GM21619 (cell line): ENCODE data around the gene LIN7A.
"Not testable (repeated sequence)": the region's sequence is repeated elsewhere in the genome, so short reads cannot be mapped to it uniquely, and the experiment has no call there.

Experiments
- ATAC-seq: cut with Tn5 transposase; IDR thresholded peaks from one replicate; pipeline ENCODE4 v1.9.1; 2021; ENCODE audit not compliant: unreplicated experiment

Gene LIN7A

GRCh38 chr12:80924437-80924836 is 13.3 kb downstream of the LIN7A start:
- no peak for ATAC-seq

DNA sequence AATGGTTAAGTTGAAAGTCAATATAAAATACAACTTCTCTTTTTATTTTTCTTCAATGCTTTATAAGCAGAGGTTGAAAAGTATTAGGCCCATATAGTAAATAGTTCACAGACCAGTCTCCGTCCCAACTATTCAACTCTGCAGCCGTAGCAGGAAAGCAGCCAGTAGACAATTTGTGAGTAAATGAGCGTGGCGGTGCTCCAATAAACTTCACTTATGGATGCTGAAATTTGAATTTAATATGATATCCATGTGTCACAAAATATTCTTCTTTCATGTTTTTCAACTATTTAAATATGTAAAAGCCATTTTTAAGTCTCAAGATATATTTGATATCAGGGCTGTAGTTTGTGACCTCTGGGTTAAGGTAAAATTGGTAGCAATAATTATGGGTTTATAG is 17.7 kb downstream of the LIN7A start:
- no peak for ATAC-seq

DNA sequence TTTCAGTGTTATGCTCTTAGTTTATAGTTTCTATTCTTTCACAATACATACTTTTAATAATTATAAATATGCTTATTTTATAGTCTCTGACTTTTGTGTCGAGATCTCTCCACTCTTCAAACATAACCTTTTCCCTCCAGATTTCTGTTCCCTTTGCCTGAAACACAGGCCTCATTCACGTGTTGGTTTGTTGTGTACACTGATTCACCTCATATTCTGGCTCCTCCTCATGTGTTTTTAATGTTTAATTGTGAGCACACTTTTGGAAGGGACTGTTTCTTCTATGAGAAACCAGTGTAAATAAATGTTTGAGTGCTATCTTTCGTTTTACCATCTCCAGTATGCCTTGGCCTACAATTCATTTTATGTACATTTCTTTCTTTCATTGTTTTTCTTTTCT is 20.1 kb downstream of the LIN7A start:
- ATAC-seq, result no peak

DNA sequence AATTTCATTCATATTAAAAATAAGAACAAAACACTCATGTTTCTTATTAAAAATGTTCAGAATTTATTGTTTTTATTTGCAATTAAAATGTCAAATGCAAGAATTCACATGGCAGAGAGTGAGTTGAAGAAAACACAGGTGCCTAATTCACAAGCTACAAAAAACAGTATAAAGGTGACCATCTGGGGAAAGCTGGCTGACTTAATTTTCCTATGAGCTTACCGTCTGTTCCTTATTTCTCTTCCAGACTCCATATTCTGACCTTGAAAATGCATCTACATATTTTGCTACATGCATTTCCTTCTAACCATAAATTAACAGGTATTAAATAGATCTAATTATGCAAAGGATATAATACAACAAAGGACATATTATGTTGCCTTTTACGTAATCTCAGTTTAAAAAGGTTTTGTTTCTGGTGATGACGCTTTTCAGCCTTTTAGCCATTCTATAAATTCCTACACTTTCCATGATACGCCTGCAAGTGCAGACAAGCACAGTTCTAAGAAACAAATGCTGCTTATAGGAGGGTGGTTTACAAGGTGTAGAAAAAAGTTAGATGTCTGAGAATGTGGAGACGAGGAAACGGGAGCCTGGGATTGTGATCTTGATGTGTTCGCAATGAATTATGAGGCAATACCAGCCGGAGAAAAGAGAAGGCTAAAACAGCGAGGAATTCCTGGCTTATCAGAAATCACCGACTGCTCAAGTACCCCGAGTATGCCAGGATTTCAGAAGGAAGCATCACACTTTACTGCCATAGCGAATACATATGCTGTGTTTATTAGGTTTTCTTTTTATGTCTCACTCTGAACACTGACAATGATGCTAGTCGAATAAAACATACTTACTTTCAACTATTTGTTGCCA is 24.6 kb downstream of the LIN7A start:
- no peak for ATAC-seq

DNA sequence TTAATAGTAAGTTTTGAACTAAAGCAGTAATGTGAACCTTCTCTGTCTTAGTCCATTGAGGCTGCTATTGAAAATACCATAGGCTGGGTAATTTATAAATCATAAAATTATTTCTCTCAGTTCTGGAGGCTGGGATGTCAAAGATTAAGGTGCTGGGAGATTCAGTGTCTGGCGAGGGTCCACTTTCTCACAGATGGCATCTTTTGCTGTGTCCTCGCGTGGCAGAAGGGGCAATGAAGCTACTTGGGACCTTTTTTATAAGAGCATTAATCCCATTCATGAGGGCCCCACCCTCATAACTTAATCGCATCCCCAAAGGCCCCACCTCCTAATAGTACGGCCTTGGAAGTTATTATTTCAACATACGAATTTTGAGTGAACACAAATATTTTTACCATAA is 28.4 kb downstream of the LIN7A start:
- ATAC-seq, result no peak

DNA sequence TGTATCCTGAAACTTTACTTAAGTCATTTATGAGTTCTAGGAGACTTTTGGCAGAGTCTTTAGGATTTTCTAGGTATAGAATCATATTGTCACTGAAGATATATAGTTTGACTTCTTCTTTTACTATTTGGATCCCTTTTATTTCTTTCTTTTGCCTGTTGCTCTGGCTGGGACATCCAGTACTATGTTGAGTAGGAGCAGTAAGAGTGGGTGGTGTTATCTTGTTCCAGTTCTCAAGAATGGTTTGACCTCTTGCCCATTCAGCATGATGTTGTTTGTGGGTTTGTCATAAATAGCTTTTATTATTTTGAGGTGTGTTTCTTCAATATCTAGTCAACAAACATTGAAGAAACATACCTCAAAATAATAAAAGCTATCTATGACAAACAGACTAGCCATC is 35.0 kb downstream of the LIN7A start:
- ATAC-seq, result no peak

DNA sequence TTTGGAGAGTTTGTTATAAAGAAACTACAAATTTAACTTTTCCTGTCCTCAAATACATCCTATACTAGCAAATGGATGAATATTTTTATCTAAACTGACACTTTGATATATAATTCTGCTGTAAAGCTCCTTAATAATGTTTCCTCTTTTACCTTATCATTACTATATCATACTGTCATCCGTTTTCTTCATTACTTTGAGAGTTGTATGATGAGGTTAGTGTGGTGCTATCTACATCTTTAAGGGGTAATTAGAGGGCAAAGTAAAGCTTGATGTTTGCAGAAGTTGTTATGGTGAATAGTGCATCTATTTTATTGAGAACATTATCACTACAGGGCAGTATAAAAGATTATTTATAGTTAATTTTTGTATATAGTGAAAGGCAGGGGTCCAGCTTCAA is 36.1 kb downstream of the LIN7A start:
- no peak for ATAC-seq

DNA sequence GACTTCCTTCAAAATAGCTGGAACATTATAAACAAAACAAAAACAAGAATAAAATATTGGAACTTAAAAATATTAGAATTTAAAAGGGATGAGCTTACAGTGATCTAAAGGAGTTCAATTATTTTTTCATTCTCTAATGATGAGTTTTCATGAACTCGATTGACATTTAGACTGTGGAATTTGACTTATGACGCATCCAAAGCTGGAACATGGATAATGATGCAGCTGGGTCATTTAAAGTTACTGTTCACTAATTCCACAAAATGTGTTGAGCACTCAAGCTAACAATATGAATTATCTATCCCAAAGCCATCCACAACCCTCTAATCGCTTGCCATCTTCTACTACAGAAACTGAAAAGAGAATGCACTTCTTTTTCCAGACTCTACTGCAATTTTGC is 42.5 kb downstream of the LIN7A start:
- ATAC-seq, result no peak

- ATAC-seq, result no peak
These were observed 43.6 kb downstream of the LIN7A start for GRCh38 chr12:80894179-80894578.

DNA sequence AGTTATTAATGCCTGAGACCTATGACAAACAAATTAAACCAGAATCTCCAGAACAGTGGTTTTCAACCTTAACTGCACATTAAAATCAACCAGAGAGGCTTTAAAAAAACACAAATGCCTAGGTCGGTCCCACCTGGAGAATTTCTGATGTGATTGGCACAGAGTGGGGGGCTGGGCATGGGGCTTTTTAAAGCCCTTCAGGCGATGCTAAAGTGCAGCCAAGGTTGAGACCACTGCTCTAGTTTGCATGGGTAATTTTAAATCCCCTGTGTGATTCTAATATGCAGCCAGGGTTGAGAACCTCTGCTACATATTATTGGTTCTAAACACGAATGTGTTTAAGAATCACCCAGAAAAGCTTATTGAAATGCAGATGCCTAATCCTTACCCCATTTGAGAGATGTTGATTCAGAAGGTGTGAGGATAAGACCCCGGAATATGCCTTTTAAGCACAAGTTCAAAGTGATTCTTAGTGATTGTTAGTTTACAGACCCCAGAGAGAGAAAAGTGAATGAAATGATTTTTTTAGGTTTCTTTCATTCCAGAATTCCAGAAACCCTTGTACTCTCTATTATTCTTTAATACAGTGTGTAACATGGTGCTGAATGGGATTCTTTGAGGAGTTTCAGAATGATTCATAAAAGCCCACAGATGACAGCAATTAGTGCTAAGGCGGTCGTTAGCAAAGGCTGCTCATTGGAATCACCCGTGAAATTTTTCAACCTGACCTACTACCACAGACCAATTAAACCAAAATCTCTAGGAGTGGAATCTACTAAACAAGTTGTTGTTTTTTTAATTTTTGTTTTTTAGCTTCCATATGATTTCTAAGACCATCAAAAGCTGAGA is 44.9 kb downstream of the LIN7A start:
- ATAC-seq, result no peak

- no peak for ATAC-seq
These were observed 53.1 kb downstream of the LIN7A start for GRCh38 chr12:80884651-80885050.

GRCh38 chr12:80881106-80881505 is 56.6 kb downstream of the LIN7A start:
- no peak for ATAC-seq

DNA sequence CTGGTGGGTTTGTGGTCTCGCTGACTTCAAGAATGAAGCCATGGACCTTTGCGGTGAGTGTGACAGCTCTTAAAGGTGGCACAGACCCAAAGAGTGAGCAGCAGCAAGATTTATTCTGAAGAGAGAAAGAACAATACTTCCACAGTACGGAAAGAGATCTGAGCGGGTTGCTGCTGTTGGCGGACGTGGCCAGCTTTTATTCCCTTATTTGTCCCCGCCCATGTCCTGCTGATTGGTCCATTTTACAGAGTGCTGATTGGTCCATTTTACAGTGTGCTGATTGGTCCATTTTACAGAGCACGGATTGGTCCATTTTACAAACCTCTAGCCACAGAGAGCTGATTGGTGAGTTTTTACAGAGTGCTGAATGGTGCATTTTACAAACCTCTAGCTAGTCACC is 59.3 kb downstream of the LIN7A start:
- ATAC-seq, result not testable (repeated sequence)

- no peak for ATAC-seq
These were observed 59.9 kb downstream of the LIN7A start for GRCh38 chr12:80877721-80878265.

GRCh38 chr12:80872053-80872452 is 65.7 kb downstream of the LIN7A start:
- ATAC-seq, result no peak

DNA sequence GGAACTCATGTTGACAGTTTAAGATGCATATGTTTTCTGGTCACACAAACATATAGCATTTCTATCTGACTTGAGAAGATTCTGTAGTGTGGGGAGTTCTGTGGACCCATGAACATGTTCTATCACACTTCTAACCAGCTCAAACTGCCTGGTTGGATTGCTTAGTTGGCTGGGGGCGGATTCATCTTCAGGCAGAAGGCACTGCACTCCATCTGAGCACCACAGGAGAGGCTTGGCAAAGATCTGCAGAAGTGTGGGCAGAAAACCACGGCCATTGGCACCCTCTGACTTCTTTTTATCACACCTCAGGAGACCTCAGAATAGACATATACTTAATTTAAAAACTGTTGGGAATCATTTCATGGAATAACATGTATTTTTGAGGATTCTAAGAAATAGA is 68.5 kb downstream of the LIN7A start:
- no peak for ATAC-seq

DNA sequence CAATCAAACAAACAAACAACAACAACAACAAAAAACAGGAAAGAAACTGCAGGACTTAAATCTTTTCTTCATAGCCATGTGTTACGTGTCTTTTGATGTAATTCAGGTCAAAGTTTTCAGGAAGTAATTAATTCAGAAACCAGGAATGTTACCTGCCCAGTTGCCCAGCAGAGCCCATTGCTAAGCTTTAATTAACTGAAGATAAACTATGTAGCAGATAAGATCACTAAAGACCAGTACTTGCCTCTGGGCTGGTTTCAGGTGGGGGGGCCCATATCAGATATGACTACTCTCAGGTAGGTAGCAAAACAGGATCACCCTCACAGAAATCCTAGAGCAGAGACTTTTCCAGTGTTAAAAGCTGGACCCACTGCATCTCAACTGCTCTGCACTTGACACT is 69.2 kb downstream of the LIN7A start:
- no peak for ATAC-seq

DNA sequence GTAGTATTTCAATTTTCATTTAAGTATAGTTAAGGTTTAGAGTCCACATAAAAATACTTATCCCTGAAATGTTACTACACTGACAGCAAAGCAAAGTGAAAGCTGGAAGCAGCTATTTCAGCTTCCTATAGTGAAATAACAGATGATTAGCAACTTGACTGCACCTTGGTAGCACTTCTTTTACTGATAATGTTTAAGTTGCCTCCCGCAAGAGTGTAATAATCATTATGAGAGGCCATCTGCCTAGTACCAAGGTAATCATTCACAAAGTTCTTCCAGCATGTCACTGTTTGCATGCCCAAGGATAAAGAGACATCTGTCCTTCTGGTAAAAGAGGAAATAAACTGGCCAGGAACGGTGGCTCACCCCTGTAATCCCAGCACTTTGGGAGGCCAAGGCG is 69.8 kb downstream of the LIN7A start:
- no peak for ATAC-seq

GRCh38 chr12:80864046-80864735 is 73.5 kb downstream of the LIN7A start:
- no peak for ATAC-seq

DNA sequence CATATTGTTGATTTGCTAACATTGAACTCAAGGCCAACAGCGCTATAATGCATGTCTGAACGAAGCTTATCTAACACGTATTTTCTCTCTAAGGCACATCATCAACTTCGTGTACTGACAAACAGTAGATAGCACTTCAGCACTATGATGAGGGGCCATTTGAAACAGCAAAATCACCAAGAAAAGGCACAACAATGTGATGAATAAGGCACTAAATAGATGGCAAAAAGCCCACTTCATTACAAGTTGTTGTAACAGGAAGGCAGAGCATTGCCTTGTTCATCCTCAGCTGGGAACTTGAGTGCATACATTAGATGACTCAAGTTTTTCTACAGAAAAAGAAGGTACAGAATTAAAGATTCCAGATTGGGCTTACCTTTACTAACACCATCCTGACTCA is 75.2 kb downstream of the LIN7A start:
- no peak for ATAC-seq

DNA sequence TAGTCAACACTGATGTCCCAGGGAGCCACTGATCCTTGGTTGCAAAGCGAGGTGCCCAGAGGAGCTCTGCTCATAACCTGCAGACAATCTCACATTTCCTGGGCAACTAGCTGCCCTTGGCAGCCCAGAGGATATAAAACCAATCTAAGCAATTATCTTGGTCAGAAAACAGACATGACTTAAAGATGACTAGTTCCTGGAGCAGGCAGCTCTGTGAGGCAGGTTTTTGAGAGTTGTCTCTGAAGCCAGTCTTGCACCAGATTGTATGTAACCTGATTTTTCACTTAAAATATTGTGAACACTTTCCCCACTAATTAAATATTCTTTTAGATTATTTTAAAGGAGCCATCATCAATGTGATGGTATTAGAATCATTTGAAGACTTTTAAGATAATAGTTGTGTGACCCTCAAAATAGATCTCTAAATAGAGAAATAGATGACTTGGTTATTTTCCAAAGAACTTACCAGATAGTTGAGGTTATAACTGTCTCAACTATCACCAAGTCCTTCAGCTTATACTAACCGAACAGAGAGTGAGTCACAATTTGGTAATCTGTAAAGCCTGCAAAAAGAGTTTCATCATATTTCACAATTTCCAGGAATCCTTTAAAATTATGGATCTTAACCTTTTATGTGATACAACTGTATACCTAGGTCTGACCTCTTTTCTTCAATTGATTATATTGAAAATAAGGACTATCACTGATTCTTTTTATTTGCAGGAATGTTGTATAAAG is 75.9 kb downstream of the LIN7A start:
- ATAC-seq, result no peak
